ENCODE data around the gene TNPO2.

DNA sequence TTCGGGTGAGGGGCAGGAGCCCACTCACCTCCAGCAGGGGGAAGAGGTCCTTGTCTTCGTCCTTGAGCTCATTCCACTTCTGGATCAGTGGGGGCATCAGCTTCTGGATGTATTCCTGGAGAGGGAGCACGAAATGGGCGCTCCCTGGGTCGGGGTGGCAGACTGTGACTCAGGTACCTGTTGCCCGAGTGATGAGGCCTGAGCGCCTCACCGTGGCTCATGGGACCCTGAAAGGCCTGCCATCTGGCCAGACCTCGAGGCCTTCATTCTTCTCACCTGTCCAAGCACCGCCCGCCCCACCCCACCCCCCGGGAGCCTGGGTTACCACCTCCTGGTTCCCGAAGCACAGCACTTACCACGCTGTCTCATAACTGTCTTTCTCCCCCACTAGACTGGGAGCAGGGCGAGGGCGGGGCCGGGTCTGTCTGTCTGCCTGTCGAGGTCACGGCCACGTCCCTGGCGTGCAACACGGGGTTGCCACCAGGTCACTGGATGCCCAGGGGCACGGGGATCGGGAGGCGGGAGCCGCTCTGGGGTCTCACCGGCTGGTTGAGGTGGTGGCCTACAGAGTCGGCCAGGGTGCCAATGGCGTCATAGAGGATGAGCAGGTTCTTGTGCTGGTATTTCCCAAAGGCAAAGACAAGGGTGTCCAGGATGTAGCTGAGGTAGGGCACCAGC lies 17.9 kb downstream of the TNPO2 start:
- TF ChIP-seq, protein P1, sequence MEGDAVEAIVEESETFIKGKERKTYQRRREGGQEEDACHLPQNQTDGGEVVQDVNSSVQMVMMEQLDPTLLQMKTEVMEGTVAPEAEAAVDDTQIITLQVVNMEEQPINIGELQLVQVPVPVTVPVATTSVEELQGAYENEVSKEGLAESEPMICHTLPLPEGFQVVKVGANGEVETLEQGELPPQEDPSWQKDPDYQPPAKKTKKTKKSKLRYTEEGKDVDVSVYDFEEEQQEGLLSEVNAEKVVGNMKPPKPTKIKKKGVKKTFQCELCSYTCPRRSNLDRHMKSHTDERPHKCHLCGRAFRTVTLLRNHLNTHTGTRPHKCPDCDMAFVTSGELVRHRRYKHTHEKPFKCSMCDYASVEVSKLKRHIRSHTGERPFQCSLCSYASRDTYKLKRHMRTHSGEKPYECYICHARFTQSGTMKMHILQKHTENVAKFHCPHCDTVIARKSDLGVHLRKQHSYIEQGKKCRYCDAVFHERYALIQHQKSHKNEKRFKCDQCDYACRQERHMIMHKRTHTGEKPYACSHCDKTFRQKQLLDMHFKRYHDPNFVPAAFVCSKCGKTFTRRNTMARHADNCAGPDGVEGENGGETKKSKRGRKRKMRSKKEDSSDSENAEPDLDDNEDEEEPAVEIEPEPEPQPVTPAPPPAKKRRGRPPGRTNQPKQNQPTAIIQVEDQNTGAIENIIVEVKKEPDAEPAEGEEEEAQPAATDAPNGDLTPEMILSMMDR (IDR thresholded peaks at IDR 0.05): no peak
- TF ChIP-seq POLR2A (IDR thresholded peaks at IDR 0.05): no peak

Measured in tibial nerve (tissue), 3 donors.